Neural cell (in vitro differentiated cells): ENCODE results near the gene CGNL1. TPM values are rescaled to one million over a fixed set of nuclear protein-coding genes. Genes with fewer than 3 reads are reported as not detected.

Experiments used
- H2AFZ ChIP-seq: fragments of 200-600, 300-800 bp; sonication (generic), shearing (Covaris generic); 2 replicates; pipeline ENCODE4 v1.6.0; 2014; ENCODE audit warnings: low read depth, mild to moderate bottlenecking, antibody characterized with exemption, low read length, moderate library complexity
- H3F3A ChIP-seq: fragments of 200-600 bp; shearing (Covaris generic); 2 replicates; pipeline ENCODE4 v1.6.1; 2016; ENCODE audit warnings: mild to moderate bottlenecking, moderate library complexity, mixed read lengths, antibody characterized with exemption, low read length; ENCODE audit not compliant: insufficient read depth, poor library complexity, severe bottlenecking
- H3K27ac ChIP-seq: fragments of 200-600, 300-800 bp; sonication (generic), shearing (Covaris generic); 2 replicates; pipeline ENCODE4 v1.5.1; 2014; ENCODE audit warnings: mild to moderate bottlenecking, low read length, moderate library complexity
- H3K27me3 ChIP-seq: fragments of 300-800, 200-600 bp; sonication (generic), shearing (Covaris generic); 2 replicates; pipeline ENCODE4 v1.6.0; 2014; ENCODE audit warnings: mild to moderate bottlenecking, low read depth, low read length, moderate library complexity; ENCODE audit not compliant: insufficient read depth
- H3K36me3 ChIP-seq: fragments of 300-800, 200-600 bp; sonication (generic), shearing (Covaris generic); 2 replicates; pipeline ENCODE4 v1.5.1; 2014; ENCODE audit warnings: mild to moderate bottlenecking, antibody characterized with exemption, low read length, moderate library complexity; ENCODE audit not compliant: insufficient read depth
- H3K4me2 ChIP-seq: fragments of 300-800, 200-600 bp; sonication (generic), shearing (Covaris generic); 2 replicates; pipeline ENCODE4 v1.6.0; 2014; ENCODE audit warnings: mild to moderate bottlenecking, low read length
- H3K4me3 ChIP-seq: fragments of 300-800, 200-600 bp; sonication (generic), shearing (Covaris generic); 2 replicates; pipeline ENCODE4 v1.5.1; 2014; ENCODE audit warnings: mild to moderate bottlenecking, low read length, moderate library complexity
- H3K79me2 ChIP-seq: fragments of 200-600 bp; shearing (Covaris generic); replicated peaks from 2 replicates; pipeline ENCODE4 v1.6.0; 2014; ENCODE audit warnings: mild to moderate bottlenecking, low read length, moderate library complexity; ENCODE audit not compliant: insufficient read depth
- H3K9ac ChIP-seq: fragments of 300-800, 200-600 bp; sonication (generic), shearing (Covaris generic); 2 replicates; pipeline ENCODE4 v1.6.1; 2016; ENCODE audit warnings: mild to moderate bottlenecking, low read length, mixed read lengths
- H3K9me2 ChIP-seq: fragments of 200-600 bp; shearing (Covaris generic); 2 replicates; pipeline ENCODE4 v1.6.1; 2016; ENCODE audit warnings: mild to moderate bottlenecking, low read length, mixed read lengths; ENCODE audit not compliant: insufficient read depth
- H3K9me3 ChIP-seq: fragments of 200-600, 300-800 bp; sonication (generic), shearing (Covaris generic); 2 replicates; pipeline ENCODE4 v1.6.1; 2016; ENCODE audit warnings: mild to moderate bottlenecking, mixed run types, low read length, moderate library complexity, mixed read lengths
- H4K20me1 ChIP-seq: fragments of 200-600 bp; shearing (Covaris generic); 2 replicates; pipeline ENCODE4 v1.6.1; 2016; ENCODE audit warnings: mild to moderate bottlenecking, mixed run types; ENCODE audit not compliant: insufficient read depth
- EP300 ChIP-seq: fragments of 450-650 bp; conservative IDR thresholded peaks from 2 replicates; pipeline ENCODE4 v1.6.1; 2014; ENCODE audit warnings: antibody characterized with exemption, mild to moderate bottlenecking, moderate library complexity; ENCODE audit not compliant: poor library complexity, severe bottlenecking
- EZH2 ChIP-seq: fragments of 200-600, 300-800 bp; shearing (Covaris generic), sonication (generic); IDR thresholded peaks from 2 replicates; pipeline ENCODE4 v1.6.1; 2014; ENCODE audit warnings: antibody characterized with exemption, low read length, borderline replicate concordance, mild to moderate bottlenecking; ENCODE audit not compliant: insufficient read depth, poor library complexity, severe bottlenecking
- MXI1 ChIP-seq: fragments of 450-650 bp; conservative IDR thresholded peaks from 2 replicates; pipeline ENCODE4 v1.6.1; 2014; ENCODE audit warnings: antibody characterized with exemption, mild to moderate bottlenecking; ENCODE audit not compliant: poor library complexity, severe bottlenecking
- POLR2AphosphoS5 ChIP-seq: IDR thresholded peaks from 2 replicates; pipeline ENCODE4 v1.6.1; 2012
- RAD21 ChIP-seq: fragments of 450-650 bp; conservative IDR thresholded peaks from 2 replicates; pipeline ENCODE4 v1.6.1; 2014; ENCODE audit warnings: antibody characterized with exemption, mild to moderate bottlenecking, moderate library complexity
- SMC3 ChIP-seq: fragments of 450-650 bp; conservative IDR thresholded peaks from 2 replicates; pipeline ENCODE4 v1.6.1; 2014; ENCODE audit warnings: antibody characterized with exemption, mild to moderate bottlenecking, moderate library complexity; ENCODE audit not compliant: poor library complexity
- TAF1 ChIP-seq: IDR thresholded peaks from 2 replicates; pipeline ENCODE4 v1.6.1; 2012; ENCODE audit warnings: low read depth
- polyA plus RNA-seq: library from polyadenylated mRNA; depleted of rRNA; stranded (reverse); fragments of >200 nt; gene quantifications from 2 replicates; pipeline ENCODE4 v1.2.3, GENCODE V29; 2014
- TF ChIP-seq, protein P1 (sequence below): fragments of 450-650 bp; IDR thresholded peaks from 2 replicates; pipeline ENCODE4 v1.5.1; 2014; ENCODE audit warnings: antibody characterized with exemption, mild to moderate bottlenecking, moderate library complexity; ENCODE audit not compliant: poor library complexity, severe bottlenecking
- TF ChIP-seq, protein P2 (sequence below): IDR thresholded peaks from 2 replicates; pipeline ENCODE4 v1.6.1; 2012; ENCODE audit warnings: borderline replicate concordance

Gene CGNL1
- polyA plus RNA-seq, 1 donor from 2014 or later, result 0.26 TPM

DNA sequence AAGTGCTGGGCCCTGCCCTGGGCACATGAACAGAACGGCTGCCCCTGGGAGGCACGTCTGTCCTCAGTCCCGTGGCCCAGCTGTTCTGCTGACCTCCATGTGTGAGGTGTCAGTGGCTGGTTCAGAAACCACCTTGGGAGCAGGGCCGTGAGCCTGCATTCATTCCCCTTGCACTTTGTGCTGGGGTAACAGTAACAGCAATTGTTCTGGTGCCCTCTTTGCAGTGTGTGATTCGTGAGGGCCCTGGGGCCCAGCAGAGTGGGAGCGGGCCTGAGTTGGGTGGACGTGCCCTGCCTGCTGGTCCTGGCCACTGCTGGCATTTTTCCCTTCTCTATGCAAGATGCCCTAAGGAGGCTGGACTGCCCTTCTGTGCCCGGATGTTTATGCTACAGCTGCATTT lies 165.0 kb downstream of the CGNL1 start:
- Histone ChIP-seq H3K9me2 (no peaks in the 10 kb centered on the region), H3K4me3 (no peak overlapping the region), H3K9ac (no peak overlapping the region), H2AFZ (no peak overlapping the region), H3K4me2 (no peak overlapping the region), H3K79me2 (no peaks in the 10 kb centered on the region), H3K27ac (no peak overlapping the region), H3F3A (no peaks in the 10 kb centered on the region), H3K36me3 (no peaks in the 10 kb centered on the region), H3K9me3 (no peaks in the 10 kb centered on the region), H4K20me1 (no peaks in the 10 kb centered on the region), H3K27me3 (no peaks in the 10 kb centered on the region)
- no peak for TF ChIP-seq TAF1
- no peak for TF ChIP-seq MXI1
- TF ChIP-seq, protein P1, sequence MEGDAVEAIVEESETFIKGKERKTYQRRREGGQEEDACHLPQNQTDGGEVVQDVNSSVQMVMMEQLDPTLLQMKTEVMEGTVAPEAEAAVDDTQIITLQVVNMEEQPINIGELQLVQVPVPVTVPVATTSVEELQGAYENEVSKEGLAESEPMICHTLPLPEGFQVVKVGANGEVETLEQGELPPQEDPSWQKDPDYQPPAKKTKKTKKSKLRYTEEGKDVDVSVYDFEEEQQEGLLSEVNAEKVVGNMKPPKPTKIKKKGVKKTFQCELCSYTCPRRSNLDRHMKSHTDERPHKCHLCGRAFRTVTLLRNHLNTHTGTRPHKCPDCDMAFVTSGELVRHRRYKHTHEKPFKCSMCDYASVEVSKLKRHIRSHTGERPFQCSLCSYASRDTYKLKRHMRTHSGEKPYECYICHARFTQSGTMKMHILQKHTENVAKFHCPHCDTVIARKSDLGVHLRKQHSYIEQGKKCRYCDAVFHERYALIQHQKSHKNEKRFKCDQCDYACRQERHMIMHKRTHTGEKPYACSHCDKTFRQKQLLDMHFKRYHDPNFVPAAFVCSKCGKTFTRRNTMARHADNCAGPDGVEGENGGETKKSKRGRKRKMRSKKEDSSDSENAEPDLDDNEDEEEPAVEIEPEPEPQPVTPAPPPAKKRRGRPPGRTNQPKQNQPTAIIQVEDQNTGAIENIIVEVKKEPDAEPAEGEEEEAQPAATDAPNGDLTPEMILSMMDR, result no peak
- no peak for TF ChIP-seq RAD21
- TF ChIP-seq EP300, result no peak
- no peak for TF ChIP-seq SMC3
- no peak for TF ChIP-seq EZH2
- TF ChIP-seq, protein P2, sequence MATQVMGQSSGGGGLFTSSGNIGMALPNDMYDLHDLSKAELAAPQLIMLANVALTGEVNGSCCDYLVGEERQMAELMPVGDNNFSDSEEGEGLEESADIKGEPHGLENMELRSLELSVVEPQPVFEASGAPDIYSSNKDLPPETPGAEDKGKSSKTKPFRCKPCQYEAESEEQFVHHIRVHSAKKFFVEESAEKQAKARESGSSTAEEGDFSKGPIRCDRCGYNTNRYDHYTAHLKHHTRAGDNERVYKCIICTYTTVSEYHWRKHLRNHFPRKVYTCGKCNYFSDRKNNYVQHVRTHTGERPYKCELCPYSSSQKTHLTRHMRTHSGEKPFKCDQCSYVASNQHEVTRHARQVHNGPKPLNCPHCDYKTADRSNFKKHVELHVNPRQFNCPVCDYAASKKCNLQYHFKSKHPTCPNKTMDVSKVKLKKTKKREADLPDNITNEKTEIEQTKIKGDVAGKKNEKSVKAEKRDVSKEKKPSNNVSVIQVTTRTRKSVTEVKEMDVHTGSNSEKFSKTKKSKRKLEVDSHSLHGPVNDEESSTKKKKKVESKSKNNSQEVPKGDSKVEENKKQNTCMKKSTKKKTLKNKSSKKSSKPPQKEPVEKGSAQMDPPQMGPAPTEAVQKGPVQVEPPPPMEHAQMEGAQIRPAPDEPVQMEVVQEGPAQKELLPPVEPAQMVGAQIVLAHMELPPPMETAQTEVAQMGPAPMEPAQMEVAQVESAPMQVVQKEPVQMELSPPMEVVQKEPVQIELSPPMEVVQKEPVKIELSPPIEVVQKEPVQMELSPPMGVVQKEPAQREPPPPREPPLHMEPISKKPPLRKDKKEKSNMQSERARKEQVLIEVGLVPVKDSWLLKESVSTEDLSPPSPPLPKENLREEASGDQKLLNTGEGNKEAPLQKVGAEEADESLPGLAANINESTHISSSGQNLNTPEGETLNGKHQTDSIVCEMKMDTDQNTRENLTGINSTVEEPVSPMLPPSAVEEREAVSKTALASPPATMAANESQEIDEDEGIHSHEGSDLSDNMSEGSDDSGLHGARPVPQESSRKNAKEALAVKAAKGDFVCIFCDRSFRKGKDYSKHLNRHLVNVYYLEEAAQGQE, result no peak
- no peak for TF ChIP-seq POLR2AphosphoS5

DNA sequence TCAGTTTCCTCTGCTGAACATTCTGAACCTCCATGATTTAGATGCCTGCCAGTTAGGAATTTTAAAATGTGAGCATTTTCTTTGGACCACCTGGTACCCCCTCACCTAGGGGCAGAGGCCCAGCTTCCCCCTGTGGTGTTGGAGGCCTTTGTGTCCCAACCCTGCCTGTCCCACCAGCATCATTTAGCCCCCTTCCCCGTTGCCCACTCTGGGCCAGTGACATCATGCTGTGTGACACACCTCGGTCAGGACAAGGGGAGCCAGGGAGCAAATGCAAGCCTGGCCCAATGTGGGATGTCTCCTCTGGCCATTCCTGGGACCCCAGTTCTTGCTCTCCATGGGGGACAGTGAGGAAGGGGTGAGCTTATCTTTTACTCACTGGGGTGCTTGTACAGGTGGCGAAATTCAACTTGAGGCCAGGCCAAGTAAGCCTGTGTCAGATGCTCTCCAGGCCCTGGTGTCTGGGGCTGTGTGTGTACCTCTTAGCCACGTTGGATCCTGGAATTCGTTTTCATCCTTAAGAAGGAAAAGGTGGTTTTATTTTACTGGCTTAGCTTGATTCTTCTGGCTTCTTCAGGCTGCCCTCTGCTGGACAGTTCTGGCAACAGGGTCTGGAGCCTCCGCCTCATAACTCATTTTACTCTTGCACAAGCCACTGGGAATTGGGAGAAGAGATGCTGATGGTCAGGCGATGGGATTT lies 165.7 kb downstream of the CGNL1 start:
- Histone ChIP-seq H4K20me1 (no peaks in the 10 kb centered on the region), H3K36me3 (no peaks in the 10 kb centered on the region), H3K9me3 (no peaks in the 10 kb centered on the region), H3K27ac (no peak overlapping the region), H3F3A (no peaks in the 10 kb centered on the region), H3K4me3 (no peak overlapping the region), H2AFZ (no peak overlapping the region), H3K27me3 (no peaks in the 10 kb centered on the region), H3K9me2 (no peaks in the 10 kb centered on the region), H3K9ac (no peak overlapping the region), H3K4me2 (no peak overlapping the region), H3K79me2 (no peaks in the 10 kb centered on the region)
- TF ChIP-seq, protein P2, result no peak
- peak; percentile 83 for TF ChIP-seq SMC3
- TF ChIP-seq EP300, result no peak
- TF ChIP-seq RAD21, result peak; percentile 71
- TF ChIP-seq, protein P1, result peak; percentile 81
